HFFc6 (cell line): ENCODE results near the gene CEP192. TPM values are rescaled to one million over a fixed set of nuclear protein-coding genes. Genes with fewer than 3 reads are reported as not detected.
A peak's percentile ranks its signal among the peaks of the same experiment; 100 is the strongest.

ENCODE experiments used
- DNase-seq: peaks from one replicate; pipeline ENCODE4 v3.0.0-alpha.2; 2018
- H3K27ac Mint-ChIP-seq: 2 replicates; pipeline ENCODE4 v1.8.0; 2020; ENCODE audit warnings: mild to moderate bottlenecking, mixed read lengths
- H3K27me3 Mint-ChIP-seq: 2 replicates; pipeline ENCODE4 v1.8.0; 2021; ENCODE audit warnings: mild to moderate bottlenecking, moderate library complexity, mixed read lengths; ENCODE audit not compliant: insufficient read depth
- H3K36me3 Mint-ChIP-seq: 2 replicates; pipeline ENCODE4 v1.8.0; 2021; ENCODE audit warnings: low read depth, mixed read lengths
- H3K4me1 Mint-ChIP-seq: 2 replicates; pipeline ENCODE4 v1.8.0; 2020; ENCODE audit warnings: low read depth, mixed read lengths
- H3K4me3 Mint-ChIP-seq: 2 replicates; pipeline ENCODE4 v1.8.0; 2020; ENCODE audit warnings: mild to moderate bottlenecking, moderate library complexity, mixed read lengths
- H3K9me3 Mint-ChIP-seq: 2 replicates; pipeline ENCODE4 v1.8.0; 2020; ENCODE audit warnings: mild to moderate bottlenecking, mixed read lengths
- total RNA-seq, 6 experiments: library from RNA; stranded (reverse); fragmentation: NEBNext Ultra II Directional; extraction: Animal tissue kit (Norgen Biotek cat#: 25700); gene quantifications; 2 replicates in 1 of 6; 3 replicates in 5 of 6; pipeline ENCODE4 v1.2.3, GENCODE V29; 2021
- TF ChIP-seq, protein P1 (sequence below): fragments of 200-600 bp; sonication (generic); IDR thresholded peaks from 2 replicates; pipeline ENCODE4 v1.5.0; 2021; ENCODE audit warnings: antibody characterized with exemption, mild to moderate bottlenecking

CEP192 gene
- total RNA-seq, 6 experiments from 2014 or later = 15.1 to 21.0 (median 18.4) TPM

DNA sequence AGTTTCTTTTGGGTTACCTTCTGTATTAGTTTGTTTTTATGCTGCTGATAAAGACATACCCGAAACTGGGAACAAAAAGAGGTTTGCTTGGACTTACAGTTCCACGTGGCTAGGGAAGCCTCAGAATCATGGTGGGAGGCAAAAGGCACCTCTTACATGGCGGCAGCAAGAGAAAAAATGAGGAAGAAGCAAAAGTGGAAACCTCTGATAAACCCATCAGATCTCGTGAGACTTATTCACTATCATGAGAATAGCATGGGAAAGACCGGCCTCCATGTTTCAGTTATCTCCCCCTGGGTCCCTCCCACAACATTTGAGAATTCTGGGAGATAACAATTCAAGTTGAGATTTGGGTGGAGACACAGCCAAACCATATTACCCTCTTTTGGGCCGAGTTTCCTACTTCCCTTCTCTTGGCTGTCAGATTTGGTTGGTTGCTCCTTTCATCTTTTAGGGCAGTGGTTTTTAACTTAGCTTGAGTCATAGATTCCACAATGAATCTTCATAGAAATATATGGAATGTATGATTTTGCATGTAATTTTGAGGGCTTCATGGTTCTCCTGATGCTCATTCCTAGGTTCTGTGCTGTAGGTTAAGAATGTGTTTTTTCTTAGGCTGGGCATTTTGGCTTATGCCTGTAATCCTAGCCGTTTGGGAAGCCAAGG is 44.2 kb downstream of the CEP192 start:
- peaks cover 32% of the 10 kb centered on the region for H3K4me1 Mint-ChIP-seq
- peak; percentile 38 for DNase-seq
- TF ChIP-seq, protein P1, sequence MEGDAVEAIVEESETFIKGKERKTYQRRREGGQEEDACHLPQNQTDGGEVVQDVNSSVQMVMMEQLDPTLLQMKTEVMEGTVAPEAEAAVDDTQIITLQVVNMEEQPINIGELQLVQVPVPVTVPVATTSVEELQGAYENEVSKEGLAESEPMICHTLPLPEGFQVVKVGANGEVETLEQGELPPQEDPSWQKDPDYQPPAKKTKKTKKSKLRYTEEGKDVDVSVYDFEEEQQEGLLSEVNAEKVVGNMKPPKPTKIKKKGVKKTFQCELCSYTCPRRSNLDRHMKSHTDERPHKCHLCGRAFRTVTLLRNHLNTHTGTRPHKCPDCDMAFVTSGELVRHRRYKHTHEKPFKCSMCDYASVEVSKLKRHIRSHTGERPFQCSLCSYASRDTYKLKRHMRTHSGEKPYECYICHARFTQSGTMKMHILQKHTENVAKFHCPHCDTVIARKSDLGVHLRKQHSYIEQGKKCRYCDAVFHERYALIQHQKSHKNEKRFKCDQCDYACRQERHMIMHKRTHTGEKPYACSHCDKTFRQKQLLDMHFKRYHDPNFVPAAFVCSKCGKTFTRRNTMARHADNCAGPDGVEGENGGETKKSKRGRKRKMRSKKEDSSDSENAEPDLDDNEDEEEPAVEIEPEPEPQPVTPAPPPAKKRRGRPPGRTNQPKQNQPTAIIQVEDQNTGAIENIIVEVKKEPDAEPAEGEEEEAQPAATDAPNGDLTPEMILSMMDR = no peak
- peaks cover 3% of the 10 kb centered on the region for H3K27me3 Mint-ChIP-seq
- H3K27ac Mint-ChIP-seq = peak overlapping the region; percentile 58
- H3K9me3 Mint-ChIP-seq = no peaks in the 10 kb centered on the region
- H3K4me3 Mint-ChIP-seq = peak overlapping the region; percentile 34; the same call in 1 of the 2 replicates
- peaks cover 35% of the 10 kb centered on the region for H3K36me3 Mint-ChIP-seq

DNA sequence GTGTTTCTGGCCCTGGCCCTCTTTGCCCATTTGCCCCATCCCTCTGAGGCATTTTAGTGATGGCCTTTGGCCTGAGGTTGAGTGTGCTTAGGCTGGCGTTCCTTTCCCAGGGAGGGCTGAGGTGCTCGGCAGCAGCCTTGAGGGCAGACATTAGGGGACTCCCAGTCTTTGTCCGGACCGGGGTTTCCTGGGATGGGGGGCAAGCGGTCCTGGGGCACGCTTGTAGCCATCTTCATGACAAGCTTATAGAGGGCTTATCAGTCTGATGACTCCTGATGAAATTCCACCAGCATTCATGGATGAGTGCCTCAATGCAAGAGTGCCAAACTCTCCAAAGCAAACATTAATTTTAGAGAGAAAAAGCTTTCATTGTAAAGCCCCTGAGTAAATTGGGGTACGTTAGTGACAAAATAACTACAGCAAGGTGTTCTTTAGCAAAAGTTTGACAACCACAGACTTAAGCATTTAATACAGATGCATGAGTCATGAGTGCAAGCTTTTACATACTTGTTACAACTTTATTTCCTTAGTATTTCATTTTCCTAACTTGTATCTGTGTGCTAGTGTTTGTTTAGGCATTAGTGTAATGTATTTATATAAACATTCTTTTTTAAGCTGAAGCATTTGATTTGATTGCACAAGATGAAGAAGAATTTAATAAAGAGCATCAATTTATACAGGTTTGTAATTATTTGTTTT is 45.6 kb downstream of the CEP192 start:
- Mint-ChIP-seq H3K36me3 (peaks cover 26% of the 10 kb centered on the region), H3K4me3 (no peak overlapping the region), H3K27ac (0 out of 2 replicates have a peak overlapping the region, but pooled peaks have one; percentile 40), H3K9me3 (no peaks in the 10 kb centered on the region), H3K4me1 (peaks cover 32% of the 10 kb centered on the region), H3K27me3 (peaks cover 3% of the 10 kb centered on the region)
- TF ChIP-seq, protein P1 = no peak
- DNase-seq = peak; percentile 5

DNA sequence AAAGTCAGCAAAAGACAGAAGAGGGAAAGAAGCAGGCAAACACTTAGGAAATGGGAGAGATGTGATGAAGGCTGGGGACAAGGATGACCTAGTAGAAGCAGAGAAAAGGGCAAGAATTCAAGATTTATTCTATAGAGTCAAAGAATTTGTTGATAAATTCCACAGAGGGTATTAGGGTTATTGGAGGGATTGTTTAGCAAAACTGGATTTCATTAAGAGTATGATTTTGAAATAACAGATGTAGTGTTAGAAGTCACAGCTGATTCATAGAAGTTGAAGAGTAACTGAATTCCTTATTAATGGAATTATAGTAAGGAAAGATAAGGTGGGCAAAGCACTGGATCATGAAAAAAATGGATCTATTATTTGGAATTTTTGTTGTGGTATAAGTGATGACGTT is 48.6 kb downstream of the CEP192 start:
- H3K27ac Mint-ChIP-seq = no peak overlapping the region
- TF ChIP-seq, protein P1 = no peak
- peaks cover 34% of the 10 kb centered on the region for H3K36me3 Mint-ChIP-seq
- H3K4me3 Mint-ChIP-seq = no peak overlapping the region
- no peaks in the 10 kb centered on the region for H3K9me3 Mint-ChIP-seq
- no peak for DNase-seq
- peaks cover 1% of the 10 kb centered on the region; the same call in 1 of the 2 replicates for H3K27me3 Mint-ChIP-seq
- H3K4me1 Mint-ChIP-seq = peaks cover 25% of the 10 kb centered on the region

DNA sequence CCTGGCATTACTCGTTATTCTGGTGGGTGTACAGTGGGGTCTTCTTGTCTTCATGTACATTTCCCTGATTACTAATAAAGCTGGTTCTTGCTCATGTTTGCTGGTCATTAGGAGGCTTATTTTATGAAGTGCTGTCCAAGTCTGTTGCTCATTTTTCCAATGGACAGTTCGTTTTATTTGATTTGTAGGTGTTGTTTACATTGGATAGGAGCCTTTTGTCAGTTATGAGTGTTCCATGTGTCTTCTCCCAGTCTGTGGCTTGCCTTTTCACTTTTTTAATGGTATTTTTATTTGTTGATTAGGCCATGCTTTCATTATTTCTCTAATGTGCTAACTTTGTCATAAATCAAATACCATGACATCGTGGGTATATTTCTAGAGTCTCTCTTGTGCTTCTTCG is 51.9 kb downstream of the CEP192 start:
- no peak overlapping the region for H3K4me3 Mint-ChIP-seq
- DNase-seq = no peak
- no peaks in the 10 kb centered on the region for H3K27me3 Mint-ChIP-seq
- no peak overlapping the region for H3K27ac Mint-ChIP-seq
- peaks cover 36% of the 10 kb centered on the region for H3K36me3 Mint-ChIP-seq
- no peaks in the 10 kb centered on the region; the same call in 1 of the 2 replicates for H3K4me1 Mint-ChIP-seq
- H3K9me3 Mint-ChIP-seq = no peaks in the 10 kb centered on the region
- TF ChIP-seq, protein P1 = no peak

DNA sequence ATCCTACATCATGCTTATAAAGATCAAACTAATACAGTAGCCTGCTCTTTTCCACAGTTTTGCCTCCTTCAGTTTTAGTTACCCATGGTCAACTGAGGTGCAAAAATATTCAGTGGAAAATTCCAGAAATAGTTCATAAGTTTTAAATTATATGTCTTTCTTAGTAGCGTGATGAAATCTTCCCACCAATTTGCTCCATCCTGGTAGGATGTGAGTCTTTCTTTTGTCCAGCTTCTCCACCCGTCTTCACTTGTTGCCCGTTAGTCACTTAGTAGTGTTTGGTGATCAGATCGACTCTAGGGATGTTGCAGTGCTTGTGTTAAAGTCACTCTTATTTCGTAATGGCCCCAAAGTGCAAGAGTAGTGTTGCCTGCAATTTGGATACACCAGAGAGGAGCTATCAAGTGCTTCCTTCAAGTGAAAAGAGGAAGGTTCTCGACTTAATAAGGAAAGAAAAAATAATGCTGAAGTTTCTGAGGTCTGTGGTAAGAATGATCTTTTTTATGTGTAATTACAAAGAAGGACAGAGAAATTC is 57.0 kb downstream of the CEP192 start:
- DNase-seq = no peak
- H3K27me3 Mint-ChIP-seq = no peaks in the 10 kb centered on the region
- H3K9me3 Mint-ChIP-seq = no peaks in the 10 kb centered on the region
- H3K36me3 Mint-ChIP-seq = peaks cover 61% of the 10 kb centered on the region
- TF ChIP-seq, protein P1 = no peak
- peaks cover 8% of the 10 kb centered on the region for H3K4me1 Mint-ChIP-seq
- no peak overlapping the region for H3K4me3 Mint-ChIP-seq
- H3K27ac Mint-ChIP-seq = no peak overlapping the region
